ENCODE data around the gene TRH. TPM values are rescaled to one million over a fixed set of nuclear protein-coding genes. Genes with fewer than 3 reads are reported as not detected.

Gene TRH
- total RNA-seq, 4 donors from 2014 or later: not detected

Other genes starting within 250 kb of the TRH start
- gene TMCC1, start 81.0 kb upstream of the TRH start, total RNA-seq: 10 to 100 TPM; 14.6 to 26.4 (median 22.4) TPM
- gene ALG1L2, start 107.1 kb downstream of the TRH start, total RNA-seq: not detected